SU-DHL-6 (cell line): ENCODE data around the gene RASD1.
"Not testable (repeated sequence)": the region's sequence is repeated elsewhere in the genome, so short reads cannot be mapped to it uniquely, and the experiment has no call there.

Experiments
- H2AFZ ChIP-seq: fragments of 200-600 bp; sonication (generic); 2 replicates; pipeline ENCODE4 v1.6.1; 2014; ENCODE audit warnings: low read depth, mild to moderate bottlenecking, moderate library complexity, mixed read lengths, antibody characterized with exemption, low read length; ENCODE audit not compliant: severe bottlenecking
- H3F3A ChIP-seq: fragments of 200-600 bp; shearing (Covaris generic); 2 replicates; pipeline ENCODE4 v1.6.0; 2016; ENCODE audit warnings: antibody characterized with exemption, mild to moderate bottlenecking; ENCODE audit not compliant: insufficient read depth
- H3K27ac ChIP-seq: fragments of 200-600 bp; sonication (generic); 2 replicates; pipeline ENCODE4 v1.5.1; 2016; ENCODE audit warnings: low read depth, mild to moderate bottlenecking, low read length, moderate library complexity, mixed read lengths
- H3K27me3 ChIP-seq: fragments of 200-600 bp; sonication (generic), shearing (Covaris generic); 2 replicates; pipeline ENCODE4 v1.6.0; 2014; ENCODE audit warnings: mild to moderate bottlenecking, low read length
- H3K36me3 ChIP-seq: fragments of 200-600 bp; sonication (generic); 2 replicates; pipeline ENCODE4 v1.6.1; 2014; ENCODE audit warnings: mild to moderate bottlenecking, low read length, mixed read lengths
- H3K4me2 ChIP-seq: fragments of 300-600, 200-600 bp; shearing (Covaris generic), sonication (generic); 2 replicates; pipeline ENCODE4 v1.6.0; 2014; ENCODE audit warnings: low read length, low read depth, mild to moderate bottlenecking; ENCODE audit not compliant: poor library complexity, severe bottlenecking
- H3K4me3 ChIP-seq: fragments of 200-600 bp; sonication (generic); 2 replicates; pipeline ENCODE4 v1.5.1; 2014; ENCODE audit warnings: antibody characterized with exemption, low read length, mild to moderate bottlenecking, mixed read lengths; ENCODE audit not compliant: insufficient read depth, poor library complexity, severe bottlenecking
- H3K79me2 ChIP-seq: fragments of 200-600 bp; sonication (generic); 2 replicates; pipeline ENCODE4 v1.6.1; 2014; ENCODE audit warnings: mild to moderate bottlenecking, low read length, moderate library complexity; ENCODE audit not compliant: insufficient read depth
- H3K9ac ChIP-seq: fragments of 200-600 bp; sonication (generic); 2 replicates; pipeline ENCODE4 v1.7.0; 2014; ENCODE audit warnings: mild to moderate bottlenecking, low read length
- H3K9me2 ChIP-seq: fragments of 200-600 bp; sonication (generic); replicated peaks from 2 replicates; pipeline ENCODE4 v1.6.1; 2014; ENCODE audit warnings: low read length; ENCODE audit not compliant: insufficient read depth
- H3K9me3 ChIP-seq: fragments of 200-600 bp; sonication (generic); 2 replicates; pipeline ENCODE4 v1.6.1; 2014; ENCODE audit warnings: low read length, mixed read lengths; ENCODE audit not compliant: insufficient read depth
- H4K20me1 ChIP-seq: fragments of 200-600 bp; sonication (generic); 2 replicates; pipeline ENCODE4 v1.6.1; 2014; ENCODE audit warnings: low read depth, mild to moderate bottlenecking, antibody characterized with exemption, low read length, moderate library complexity, mixed read lengths
- EZH2phosphoT487 ChIP-seq: fragments of 200-600 bp; sonication (generic), shearing (Covaris generic); conservative IDR thresholded peaks from 2 replicates; pipeline ENCODE4 v1.6.1; 2018; ENCODE audit warnings: mild to moderate bottlenecking, antibody characterized with exemption, low read length, moderate library complexity, mixed read lengths
- TF ChIP-seq, protein P1 (sequence below): fragments of 200-600 bp; sonication (generic); IDR thresholded peaks from one replicate; pipeline ENCODE4 v1.5.1; 2017; ENCODE audit warnings: antibody characterized with exemption, mild to moderate bottlenecking, low read length, moderate library complexity; ENCODE audit not compliant: insufficient read depth, poor library complexity, severe bottlenecking

Gene RASD1

DNA sequence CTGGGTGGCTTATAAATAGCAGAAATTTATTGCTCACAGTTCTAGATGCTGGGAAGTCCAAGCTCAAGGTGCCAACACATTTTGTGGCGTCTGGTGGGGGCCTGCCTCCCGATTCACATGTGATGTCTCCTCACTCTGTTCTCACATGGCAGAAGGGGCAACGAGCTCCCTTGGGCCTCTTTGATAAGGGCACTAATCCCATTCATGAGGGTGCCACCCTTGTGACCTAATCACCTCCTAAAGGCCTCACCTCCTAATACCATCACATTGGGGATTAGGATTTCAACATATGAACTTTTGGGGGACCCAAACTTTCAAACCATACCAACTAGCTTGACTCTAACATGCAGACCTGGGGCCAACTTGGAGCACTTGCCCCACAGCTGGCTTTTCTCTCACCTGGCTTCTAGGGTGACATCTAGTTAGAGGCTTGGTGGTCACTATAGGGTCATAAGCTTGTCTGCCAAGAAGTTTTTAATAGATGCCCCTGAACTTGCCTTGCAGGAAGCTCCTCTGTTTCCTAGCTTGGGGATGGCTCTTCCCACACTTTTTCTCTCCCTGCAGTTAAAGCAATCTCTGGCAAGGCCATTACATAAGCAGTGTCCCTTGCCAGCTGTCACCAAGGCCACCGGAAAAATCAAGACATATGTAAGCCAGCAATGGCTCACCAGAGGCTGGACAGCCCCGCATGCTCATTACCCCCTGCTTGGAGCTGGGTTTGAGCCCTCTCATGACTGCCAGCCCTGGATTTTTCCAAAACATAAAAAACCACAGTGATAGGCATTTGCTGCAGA, 27.8 kb downstream of the RASD1 start:
- no peaks in the 10 kb centered on the region for H3K9me2 ChIP-seq
- no peaks in the 10 kb centered on the region for H3K27me3 ChIP-seq
- H3K9ac ChIP-seq: no peak overlapping the region
- H2AFZ ChIP-seq: no peak overlapping the region
- no peak overlapping the region for H3K4me3 ChIP-seq
- no peaks in the 10 kb centered on the region for H3K79me2 ChIP-seq
- H3K9me3 ChIP-seq: no peaks in the 10 kb centered on the region
- H3K4me2 ChIP-seq: no peak overlapping the region
- no peaks in the 10 kb centered on the region for H3K36me3 ChIP-seq
- H4K20me1 ChIP-seq: no peaks in the 10 kb centered on the region
- no peak overlapping the region for H3K27ac ChIP-seq
- no peak for TF ChIP-seq EZH2phosphoT487
- no peaks in the 10 kb centered on the region for H3F3A ChIP-seq

DNA sequence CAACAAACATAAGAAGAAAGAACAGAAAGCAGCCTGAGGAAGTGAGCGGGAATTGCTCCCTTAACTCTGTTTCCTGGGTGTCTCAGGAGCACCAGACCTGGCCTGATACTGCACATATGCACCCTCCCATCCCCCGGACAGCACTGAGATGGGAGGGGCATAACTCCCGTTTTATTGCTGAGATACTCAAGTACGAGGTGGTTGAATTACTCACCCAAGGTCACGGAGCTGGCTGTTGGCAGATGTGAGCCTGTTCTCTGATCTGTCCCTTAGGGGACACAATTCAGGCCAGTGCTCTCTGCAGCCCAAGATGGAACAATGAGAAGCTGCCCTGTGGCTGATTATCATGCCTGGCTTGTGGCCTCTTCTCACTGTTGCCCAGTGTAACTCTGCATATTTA, 28.5 kb downstream of the RASD1 start:
- Histone ChIP-seq H3K36me3 (no peaks in the 10 kb centered on the region), H3K4me3 (no peak overlapping the region), H4K20me1 (no peaks in the 10 kb centered on the region), H3K9me3 (no peaks in the 10 kb centered on the region), H3K9me2 (no peaks in the 10 kb centered on the region), H3K4me2 (no peak overlapping the region), H3K9ac (no peak overlapping the region), H3K27me3 (no peaks in the 10 kb centered on the region), H3F3A (no peaks in the 10 kb centered on the region), H3K27ac (no peak overlapping the region), H2AFZ (no peak overlapping the region), H3K79me2 (no peaks in the 10 kb centered on the region)
- no peak for TF ChIP-seq EZH2phosphoT487
- TF ChIP-seq, protein P1, sequence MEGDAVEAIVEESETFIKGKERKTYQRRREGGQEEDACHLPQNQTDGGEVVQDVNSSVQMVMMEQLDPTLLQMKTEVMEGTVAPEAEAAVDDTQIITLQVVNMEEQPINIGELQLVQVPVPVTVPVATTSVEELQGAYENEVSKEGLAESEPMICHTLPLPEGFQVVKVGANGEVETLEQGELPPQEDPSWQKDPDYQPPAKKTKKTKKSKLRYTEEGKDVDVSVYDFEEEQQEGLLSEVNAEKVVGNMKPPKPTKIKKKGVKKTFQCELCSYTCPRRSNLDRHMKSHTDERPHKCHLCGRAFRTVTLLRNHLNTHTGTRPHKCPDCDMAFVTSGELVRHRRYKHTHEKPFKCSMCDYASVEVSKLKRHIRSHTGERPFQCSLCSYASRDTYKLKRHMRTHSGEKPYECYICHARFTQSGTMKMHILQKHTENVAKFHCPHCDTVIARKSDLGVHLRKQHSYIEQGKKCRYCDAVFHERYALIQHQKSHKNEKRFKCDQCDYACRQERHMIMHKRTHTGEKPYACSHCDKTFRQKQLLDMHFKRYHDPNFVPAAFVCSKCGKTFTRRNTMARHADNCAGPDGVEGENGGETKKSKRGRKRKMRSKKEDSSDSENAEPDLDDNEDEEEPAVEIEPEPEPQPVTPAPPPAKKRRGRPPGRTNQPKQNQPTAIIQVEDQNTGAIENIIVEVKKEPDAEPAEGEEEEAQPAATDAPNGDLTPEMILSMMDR: no peak

DNA sequence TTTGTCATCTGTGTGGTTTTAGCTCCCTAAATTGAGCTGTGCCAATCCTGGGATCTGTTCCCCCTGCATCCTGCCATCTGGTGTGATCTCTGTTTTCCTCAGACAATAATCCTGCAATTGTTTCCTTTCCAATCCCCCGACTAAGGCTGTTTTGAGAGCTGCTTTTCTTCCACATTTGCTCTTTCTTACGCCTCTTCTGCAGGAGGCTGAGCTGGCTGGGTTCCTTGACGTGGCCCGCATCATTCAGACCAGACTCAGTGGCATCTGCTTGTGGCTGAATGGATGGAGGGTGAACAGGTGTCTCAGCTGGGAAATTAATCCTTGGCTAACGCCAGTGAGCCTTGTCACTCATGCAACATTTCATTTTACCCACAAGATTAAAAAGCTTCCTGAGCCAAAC, 29.2 kb downstream of the RASD1 start:
- no peak overlapping the region for H3K9ac ChIP-seq
- H2AFZ ChIP-seq: no peak overlapping the region
- TF ChIP-seq, protein P1: no peak
- TF ChIP-seq EZH2phosphoT487: no peak
- H4K20me1 ChIP-seq: no peaks in the 10 kb centered on the region
- no peak overlapping the region for H3K4me3 ChIP-seq
- H3K79me2 ChIP-seq: no peaks in the 10 kb centered on the region
- no peaks in the 10 kb centered on the region for H3F3A ChIP-seq
- no peaks in the 10 kb centered on the region for H3K9me3 ChIP-seq
- no peaks in the 10 kb centered on the region for H3K27me3 ChIP-seq
- H3K4me2 ChIP-seq: no peak overlapping the region
- no peaks in the 10 kb centered on the region for H3K36me3 ChIP-seq
- no peak overlapping the region for H3K27ac ChIP-seq
- H3K9me2 ChIP-seq: no peaks in the 10 kb centered on the region

DNA sequence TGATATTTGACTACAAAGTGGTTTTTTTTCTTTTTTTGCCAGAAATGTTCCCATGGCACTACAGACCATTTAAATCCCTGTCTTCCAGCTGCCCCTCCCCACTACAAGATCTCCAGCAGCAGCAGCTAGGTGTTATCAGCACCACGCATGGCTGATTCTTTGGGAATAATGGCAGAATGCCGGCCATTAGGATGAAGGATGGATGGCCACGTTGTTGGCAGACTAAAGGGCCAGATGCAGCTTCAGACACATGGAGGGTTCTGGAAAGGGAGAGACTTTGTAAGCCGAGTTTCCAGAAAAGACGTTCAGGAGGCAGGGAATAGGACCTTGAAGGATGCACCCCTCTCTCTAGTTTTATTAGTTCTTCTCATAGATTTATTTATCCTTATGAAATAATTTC, 29.7 kb downstream of the RASD1 start:
- Histone ChIP-seq H3K9ac (no peak overlapping the region), H3K36me3 (no peaks in the 10 kb centered on the region), H4K20me1 (no peaks in the 10 kb centered on the region), H3K4me3 (no peak overlapping the region), H3F3A (no peaks in the 10 kb centered on the region), H3K9me3 (no peaks in the 10 kb centered on the region), H3K79me2 (no peaks in the 10 kb centered on the region), H3K9me2 (no peaks in the 10 kb centered on the region), H2AFZ (no peak overlapping the region), H3K27ac (no peak overlapping the region), H3K4me2 (no peak overlapping the region), H3K27me3 (no peaks in the 10 kb centered on the region)
- TF ChIP-seq, protein P1: no peak
- no peak for TF ChIP-seq EZH2phosphoT487

DNA sequence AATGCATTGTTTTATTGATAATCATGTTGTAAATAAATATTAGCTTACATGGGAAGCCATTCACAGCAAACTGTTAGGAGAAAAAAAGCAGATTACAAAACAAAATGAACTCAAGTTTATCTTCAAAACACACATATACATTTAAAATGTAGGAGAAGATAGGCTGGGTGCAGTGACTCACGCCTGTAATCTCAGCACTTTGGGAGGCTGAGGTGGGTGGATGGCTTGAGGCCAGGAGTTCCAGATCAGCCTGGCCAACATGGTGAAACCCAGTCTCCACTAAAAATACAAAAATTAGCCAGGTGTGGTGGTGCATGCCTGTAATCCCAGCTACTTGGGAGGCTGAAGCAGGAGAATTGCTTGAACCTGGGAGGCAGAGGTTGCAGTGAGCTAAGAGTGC, 30.3 kb downstream of the RASD1 start:
- not testable (repeated sequence) for H3K27ac ChIP-seq

More for the DNA sequence above, 30.3 kb downstream of the RASD1 start:
- not testable (repeated sequence) for H3F3A ChIP-seq, H3K27me3 ChIP-seq, H4K20me1 ChIP-seq, H3K36me3 ChIP-seq, H3K4me3 ChIP-seq, H3K9ac ChIP-seq, H3K9me3 ChIP-seq, H3K4me2 ChIP-seq, H3K9me2 ChIP-seq, H2AFZ ChIP-seq, H3K79me2 ChIP-seq
